Measurements from ENCODE around the gene RHD. TPM values are rescaled to one million over a fixed set of nuclear protein-coding genes. Genes with fewer than 3 reads are reported as not detected.
A peak's percentile ranks its signal among the peaks of the same experiment; 100 is the strongest.

The RHD gene
- total and polyA plus RNA-seq, 7 donors, result 0.36 TPM; not detected in 6

- Histone ChIP-seq H3K4me1 (peaks cover 0 to 36% (median 28%) of the 10 kb centered on the region in 4 donors), H3K4me3 (peak overlapping the region; percentile 79 to 97 (median 95)), H3K9me3 (no peaks in the 10 kb centered on the region), H3K27ac (peak overlapping the region; percentile 98 to 100 (median 99)), H3K36me3 (peaks cover 20 to 45% (median 28%) of the 10 kb centered on the region in 4 donors), H3K27me3 (no peaks in the 10 kb centered on the region)
- no peak for TF ChIP-seq POLR2A (IDR thresholded peaks at IDR 0.05)
- no peak for DNase-seq
- intact Hi-C loops (cut with DNase I), result loop anchor here (10.0 kb wide), 1 partner anchor 569 kb away; the partner anchor contains the start of gene MTFR1L
- 4 to 20% methylated on average over 30 of the region's 30 CpGs for WGBS, 2 donors
These were observed 26.3 kb upstream of the RHD start for GRCh38 chr1:25245809-25246599.

DNA sequence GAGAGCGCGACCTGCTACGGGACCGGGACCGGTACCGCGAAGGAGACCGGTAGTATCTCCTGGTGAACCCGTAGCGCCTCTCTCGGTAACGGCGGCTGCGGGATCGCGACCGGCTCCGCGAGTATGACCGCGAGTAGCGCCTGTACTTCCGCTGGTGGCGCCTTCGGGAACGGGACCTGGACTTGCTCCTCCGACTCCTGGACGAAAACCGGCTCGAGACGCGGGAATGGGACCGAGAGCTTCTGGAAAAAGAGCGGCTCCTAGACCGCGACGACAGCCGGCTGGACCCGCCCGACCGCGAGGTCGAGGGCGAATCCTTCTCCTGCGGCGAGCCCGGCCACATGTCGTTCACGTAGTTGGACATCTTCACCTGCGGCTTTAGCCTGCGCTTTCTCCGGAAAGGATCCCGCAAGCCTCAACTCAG, 25.7 kb upstream of the RHD start:
- H3K27ac ChIP-seq, result peak overlapping the region; percentile 98 to 100 (median 99)
- H3K4me1 ChIP-seq, result peaks cover 0 to 31% (median 27%) of the 10 kb centered on the region in 4 donors
- intact Hi-C loops (cut with DNase I), result loop anchor here (10.0 kb wide), 1 partner anchor 568 kb away; the partner anchor contains the start of gene MTFR1L
- H3K4me3 ChIP-seq, result peak overlapping the region; percentile 79 to 97 (median 95)
- H3K27me3 ChIP-seq, result no peaks in the 10 kb centered on the region
- DNase-seq, result peak; percentile 77
- whole genome bisulfite sequencing, 2 donors, result 0% methylated on average over 53 of the region's 53 CpGs
- no peak for TF ChIP-seq POLR2A (IDR thresholded peaks at IDR 0.05)
- TF ChIP-seq POLR2AphosphoS5 (IDR thresholded peaks at IDR 0.05), result no peak
- TF ChIP-seq, protein P1, sequence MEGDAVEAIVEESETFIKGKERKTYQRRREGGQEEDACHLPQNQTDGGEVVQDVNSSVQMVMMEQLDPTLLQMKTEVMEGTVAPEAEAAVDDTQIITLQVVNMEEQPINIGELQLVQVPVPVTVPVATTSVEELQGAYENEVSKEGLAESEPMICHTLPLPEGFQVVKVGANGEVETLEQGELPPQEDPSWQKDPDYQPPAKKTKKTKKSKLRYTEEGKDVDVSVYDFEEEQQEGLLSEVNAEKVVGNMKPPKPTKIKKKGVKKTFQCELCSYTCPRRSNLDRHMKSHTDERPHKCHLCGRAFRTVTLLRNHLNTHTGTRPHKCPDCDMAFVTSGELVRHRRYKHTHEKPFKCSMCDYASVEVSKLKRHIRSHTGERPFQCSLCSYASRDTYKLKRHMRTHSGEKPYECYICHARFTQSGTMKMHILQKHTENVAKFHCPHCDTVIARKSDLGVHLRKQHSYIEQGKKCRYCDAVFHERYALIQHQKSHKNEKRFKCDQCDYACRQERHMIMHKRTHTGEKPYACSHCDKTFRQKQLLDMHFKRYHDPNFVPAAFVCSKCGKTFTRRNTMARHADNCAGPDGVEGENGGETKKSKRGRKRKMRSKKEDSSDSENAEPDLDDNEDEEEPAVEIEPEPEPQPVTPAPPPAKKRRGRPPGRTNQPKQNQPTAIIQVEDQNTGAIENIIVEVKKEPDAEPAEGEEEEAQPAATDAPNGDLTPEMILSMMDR (IDR thresholded peaks at IDR 0.05), result no peak
- TF ChIP-seq EP300 (IDR thresholded peaks at IDR 0.05), result no peak
- no peaks in the 10 kb centered on the region for H3K9me3 ChIP-seq
- peaks cover 20 to 39% (median 28%) of the 10 kb centered on the region in 4 donors for H3K36me3 ChIP-seq

DNA sequence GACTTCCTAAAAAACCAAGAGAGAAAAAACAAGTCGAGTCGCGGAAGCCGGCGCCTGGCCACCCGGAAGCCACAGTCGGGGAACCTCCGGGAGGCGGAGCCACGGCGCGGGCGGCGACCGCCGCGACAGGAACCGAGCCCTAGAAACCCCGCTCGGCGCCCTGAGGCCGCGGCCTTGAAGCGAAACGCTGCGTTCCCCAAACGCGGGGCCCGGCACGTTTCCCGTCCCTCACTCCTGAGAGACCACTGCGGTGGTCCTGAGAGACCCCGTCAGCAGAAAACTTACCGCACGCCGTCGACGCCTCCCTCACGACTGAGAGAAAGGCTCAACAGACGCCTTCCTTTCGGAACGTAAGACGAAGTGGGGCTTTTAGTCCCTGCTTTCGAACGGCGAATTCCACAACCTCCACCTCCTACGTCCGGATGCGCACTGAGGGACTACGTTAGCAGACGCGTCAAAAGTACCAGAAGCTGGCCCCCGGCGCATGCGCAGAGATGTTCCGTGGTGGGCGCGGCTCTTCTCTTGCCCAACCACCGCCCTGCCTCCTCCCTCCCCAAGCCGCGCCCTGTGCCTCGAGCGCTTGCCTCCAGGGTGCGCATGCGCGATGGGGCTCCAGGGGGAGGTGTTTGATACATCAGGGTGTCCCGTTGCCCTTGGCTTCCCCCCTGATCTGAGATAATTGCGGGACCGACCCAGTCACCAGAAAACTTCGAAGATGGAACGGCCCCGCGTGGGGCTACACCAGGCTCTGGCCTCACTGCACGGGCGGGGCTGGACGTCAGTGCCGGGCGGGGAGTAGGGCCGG, 25.1 kb upstream of the RHD start, which contains the start of gene RSRP1:
RSRP1 (minus strand) TSS at position 431 of the 805 bp plus-strand sequence. CDS start 491 bp downstream, outside the sequence.
- Histone ChIP-seq H3K27ac (peak within 1 kb of the TSS; percentile 98 to 100 (median 99)), H3K4me1 (peaks cover 0 to 31% (median 27%) of the 10 kb centered on the region in 4 donors), H3K27me3 (no peaks in the 10 kb centered on the region), H3K36me3 (peaks cover 15 to 33% (median 26%) of the 10 kb centered on the region in 4 donors), H3K4me3 (peak within 1 kb of the TSS; percentile 79 to 97 (median 95)), H3K9me3 (no peaks in the 10 kb centered on the region)
- TF ChIP-seq POLR2A (IDR thresholded peaks at IDR 0.05) (peak; percentile 100), EP300 (IDR thresholded peaks at IDR 0.05) (peak in 1 of 4 donors; percentile 17), POLR2AphosphoS5 (IDR thresholded peaks at IDR 0.05) (peak; percentile 100)
- TF ChIP-seq, protein P1 (IDR thresholded peaks at IDR 0.05), result peak in 1 of 4 experiments; percentile 13
- WGBS, 2 donors, result 0% methylated on average over 79 of the region's 79 CpGs
- peak; percentile 100 for DNase-seq
- intact Hi-C loops (cut with DNase I), result loop anchor here (10.0 kb wide), 1 partner anchor 568 kb away; the partner anchor contains the start of gene MTFR1L

- Histone ChIP-seq H3K27ac (peak overlapping the region; percentile 98 to 100 (median 99)), H3K4me3 (peak overlapping the region; percentile 79 to 97 (median 95)), H3K36me3 (peaks cover 8 to 24% (median 19%) of the 10 kb centered on the region in 4 donors), H3K4me1 (peaks cover 0 to 31% (median 27%) of the 10 kb centered on the region in 4 donors), H3K9me3 (no peaks in the 10 kb centered on the region), H3K27me3 (no peaks in the 10 kb centered on the region)
- 21 to 22% methylated on average over 30 of the region's 30 CpGs for WGBS, 2 donors
- TF ChIP-seq POLR2A (IDR thresholded peaks at IDR 0.05) (no peak), EP300 (IDR thresholded peaks at IDR 0.05) (no peak), POLR2AphosphoS5 (IDR thresholded peaks at IDR 0.05) (no peak)
- TF ChIP-seq, protein P1 (IDR thresholded peaks at IDR 0.05), result no peak
- DNase-seq, result no peak
- intact Hi-C loops (cut with DNase I), result loop anchor here (10.0 kb wide), 1 partner anchor 567 kb away; the partner anchor contains the start of gene MTFR1L
These were observed 24.2 kb upstream of the RHD start for GRCh38 chr1:25247829-25248754.

Measured in sigmoid colon (tissue), 7 donors.